Measurements from ENCODE around the gene AQP2. TPM values are rescaled to one million over a fixed set of nuclear protein-coding genes. Genes with fewer than 3 reads are reported as not detected.

The AQP2 gene
- total and polyA plus RNA-seq, 2 donors (not counting 1 experiment from before 2014, with no cell fraction given): not detected

GRCh38 chr12:49972641-49973360, 22.3 kb downstream of the AQP2 start, which contains the start of gene AQP6:
TSS of gene AQP6 (plus strand) at chr12:49972947. CDS start at chr12:49973174, 227 bp downstream.
- no peak within 1 kb of the TSS for H2AFZ ChIP-seq (ENCODE audit: insufficient read depth, low read depth, low read length, poor library complexity, severe bottlenecking)
- POLR2A ChIA-PET: no interaction called here
- H3K9ac ChIP-seq (ENCODE audit: low read length): no peak within 1 kb of the TSS
- H3K4me3 ChIP-seq (ENCODE audit: control extremely low read depth in 1 of 5, extremely low read depth in 1 of 5, insufficient read depth in 1 of 5, low read depth in 2 of 5, low read length in 4 of 5): no peak within 1 kb of the TSS
- H3K79me2 ChIP-seq (ENCODE audit: control insufficient read depth, insufficient read depth, low read length): no peaks in the 10 kb centered on the region
- H3K4me3 Mint-ChIP-seq: no peak within 1 kb of the TSS
- no peaks in the 10 kb centered on the region for H4K20me1 ChIP-seq (ENCODE audit: control insufficient read depth, insufficient read depth, low read length, poor library complexity, severe bottlenecking)
- H3K27me3 Mint-ChIP-seq: peaks cover 7% of the 10 kb centered on the region
- DNase-seq (no peak), ATAC-seq (ENCODE audit: low read depth) (no peak)
- no peak for TF ChIP-seq CTCF (IDR thresholded peaks at IDR 0.05)
- TF ChIP-seq EZH2 (IDR thresholded peaks at IDR 0.05; ENCODE audit: borderline replicate concordance, insufficient read depth, low read depth, low read length, poor library complexity, severe bottlenecking): no peak
- no peaks in the 10 kb centered on the region for H3K9me3 Mint-ChIP-seq (ENCODE audit: insufficient read depth)
- H3K4me1 ChIP-seq (ENCODE audit: control insufficient read depth in 2 of 2, insufficient read depth in 2 of 2, low read length in 2 of 2): peaks cover 2% of the 10 kb centered on the region in 2 donors
- intact Hi-C loops (cut with micrococcal nuclease): no loop called here
- H3K9me3 ChIP-seq (ENCODE audit: control extremely low read depth in 1 of 3, control insufficient read depth in 2 of 3, insufficient read depth in 1 of 3, low read length in 2 of 3): no peaks in the 10 kb centered on the region
- WGBS (ENCODE audit: insufficient coverage): 87% methylated on average over 18 of the region's 18 CpGs
- H3K36me3 ChIP-seq (replicated peaks in 1 of 2; ENCODE audit: control extremely low read depth in 1 of 2, control insufficient read depth in 1 of 2, extremely low read depth in 1 of 2, insufficient read depth in 2 of 2, low read length in 1 of 2): no peaks in the 10 kb centered on the region
- CTCF ChIA-PET: interaction anchor here (1.2 to 1.3 kb wide), 2 partner anchors 14 to 203 kb away, joined by 3 read pairs; no protein-coding TSS in a partner anchor
- H3K27ac Mint-ChIP-seq: no peak within 1 kb of the TSS
- peaks cover 0 to 27% (median 7%) of the 10 kb centered on the region in 4 experiments for H3K27me3 ChIP-seq (replicated peaks in 1 of 4; ENCODE audit: control extremely low read depth in 1 of 4, control insufficient read depth in 3 of 4, insufficient read depth in 4 of 4, low read length in 3 of 4)
- no peak within 1 kb of the TSS for H3K27ac ChIP-seq (ENCODE audit: low read length in 2 of 2)
- H3K4me1 Mint-ChIP-seq: no peaks in the 10 kb centered on the region
- H3K4me2 ChIP-seq (replicated peaks; ENCODE audit: low read depth, low read length, poor library complexity, severe bottlenecking): no peak within 1 kb of the TSS

GRCh38 chr12:49973361-49973830, 22.9 kb downstream of the AQP2 start:
- H3K9me3 Mint-ChIP-seq (ENCODE audit: insufficient read depth): no peaks in the 10 kb centered on the region
- Histone ChIP-seq H3K9ac (ENCODE audit: low read length) (no peak overlapping the region), H3K27me3 (replicated peaks in 1 of 4; ENCODE audit: control extremely low read depth in 1 of 4, control insufficient read depth in 3 of 4, insufficient read depth in 4 of 4, low read length in 3 of 4) (peaks cover 0 to 21% (median 2%) of the 10 kb centered on the region in 4 experiments), H3K4me1 (ENCODE audit: control insufficient read depth in 2 of 2, insufficient read depth in 2 of 2, low read length in 2 of 2) (no peaks in the 10 kb centered on the region), H4K20me1 (ENCODE audit: control insufficient read depth, insufficient read depth, low read length, poor library complexity, severe bottlenecking) (no peaks in the 10 kb centered on the region), H3K9me3 (ENCODE audit: control extremely low read depth in 1 of 3, control insufficient read depth in 2 of 3, insufficient read depth in 1 of 3, low read length in 2 of 3) (no peaks in the 10 kb centered on the region), H3K4me3 (ENCODE audit: control extremely low read depth in 1 of 5, extremely low read depth in 1 of 5, insufficient read depth in 1 of 5, low read depth in 2 of 5, low read length in 4 of 5) (no peak overlapping the region), H3K36me3 (replicated peaks in 1 of 2; ENCODE audit: control extremely low read depth in 1 of 2, control insufficient read depth in 1 of 2, extremely low read depth in 1 of 2, insufficient read depth in 2 of 2, low read length in 1 of 2) (no peaks in the 10 kb centered on the region), H2AFZ (ENCODE audit: insufficient read depth, low read depth, low read length, poor library complexity, severe bottlenecking) (no peak overlapping the region), H3K79me2 (ENCODE audit: control insufficient read depth, insufficient read depth, low read length) (no peaks in the 10 kb centered on the region), H3K4me2 (replicated peaks; ENCODE audit: low read depth, low read length, poor library complexity, severe bottlenecking) (no peak overlapping the region), H3K27ac (ENCODE audit: low read length in 2 of 2) (no peak overlapping the region)
- no peaks in the 10 kb centered on the region for H3K4me1 Mint-ChIP-seq
- POLR2A ChIA-PET: no interaction called here
- intact Hi-C loops (cut with micrococcal nuclease): no loop called here
- H3K27ac Mint-ChIP-seq: no peak overlapping the region
- TF ChIP-seq EZH2 (IDR thresholded peaks at IDR 0.05; ENCODE audit: borderline replicate concordance, insufficient read depth, low read depth, low read length, poor library complexity, severe bottlenecking): no peak
- no peak for TF ChIP-seq CTCF (IDR thresholded peaks at IDR 0.05)
- H3K4me3 Mint-ChIP-seq: no peak overlapping the region
- DNase-seq: no peak
- CTCF ChIA-PET: no interaction called here
- ATAC-seq (ENCODE audit: low read depth): no peak
- WGBS (ENCODE audit: insufficient coverage): 92% methylated on average over 19 of the region's 19 CpGs
- peaks cover 4% of the 10 kb centered on the region for H3K27me3 Mint-ChIP-seq
